ENCODE data around the gene SLAMF6.

- no peak for TF ChIP-seq CTCF (IDR thresholded peaks at IDR 0.05)
- no peak for TF ChIP-seq POLR2A (IDR thresholded peaks at IDR 0.05)
- TF ChIP-seq POLR2AphosphoS5 (IDR thresholded peaks at IDR 0.05): no peak
- no peak for TF ChIP-seq EP300 (IDR thresholded peaks at IDR 0.05)
Measured at GRCh38 chr1:160538985-160539651, 16.1 kb upstream of the SLAMF6 start.
